OCI-LY7 (cell line): Measurements from ENCODE around the gene RPS6KA2. TPM values are rescaled to one million over a fixed set of nuclear protein-coding genes. Genes with fewer than 3 reads are reported as not detected.

ENCODE experiments used
- BruUV-seq: library from RNA; stranded (reverse); fragments of 400-500 nt; replicated peaks from 2 replicates; lab custom pipeline; 2021; lab: Mats Ljungman, UMichigan
- CTCF ChIA-PET: fragments of 300-600 bp; sonication (Branson Sonifier 250); formaldehyde crosslinking; loops from one replicate; lab custom pipeline; 2022; ENCODE audit warnings: antibody characterized with exemption; ENCODE audit not compliant: unreplicated experiment; lab: Charles Lee
- POLR2A ChIA-PET: fragments of 300-600 bp; sonication (Branson Sonifier 250); formaldehyde crosslinking; loops from one replicate; lab custom pipeline; 2022; ENCODE audit warnings: antibody characterized with exemption; lab: Charles Lee
- DNase-seq: peaks from one replicate; pipeline ENCODE4 v3.0.0-alpha.2; 2015; ENCODE audit warnings: low spot score
- H2AFZ ChIP-seq: fragments of 200-600 bp; sonication (generic), shearing (Covaris generic); 2 replicates; pipeline ENCODE4 v1.6.1; 2014; ENCODE audit warnings: mild to moderate bottlenecking, antibody characterized with exemption, low read length, moderate library complexity
- H3K27ac ChIP-seq: fragments of 200-600 bp; sonication (generic); 2 replicates; pipeline ENCODE4 v1.5.1; 2014; ENCODE audit warnings: mixed run types, low read depth, mild to moderate bottlenecking, moderate library complexity, low read length, inconsistent platforms; ENCODE audit not compliant: poor library complexity, severe bottlenecking
- H3K36me3 ChIP-seq: fragments of 200-600 bp; sonication (generic); 2 replicates; pipeline ENCODE4 v1.6.1; 2014; ENCODE audit warnings: mild to moderate bottlenecking, antibody characterized with exemption, low read length, moderate library complexity, mixed read lengths; ENCODE audit not compliant: insufficient read depth
- H3K4me1 ChIP-seq: fragments of 200-600 bp; sonication (generic); 2 replicates; pipeline ENCODE4 v1.5.1; 2014; ENCODE audit warnings: mild to moderate bottlenecking, low read length; ENCODE audit not compliant: insufficient read depth, poor library complexity, severe bottlenecking
- H3K4me2 ChIP-seq: fragments of 200-600 bp; sonication (generic); 2 replicates; pipeline ENCODE4 v1.6.1; 2014; ENCODE audit warnings: mild to moderate bottlenecking, low read length
- H3K4me3 ChIP-seq: fragments of 200-600 bp; sonication (generic); 2 replicates; pipeline ENCODE4 v1.5.1; 2014; ENCODE audit warnings: mild to moderate bottlenecking, low read depth, low read length; ENCODE audit not compliant: poor library complexity, severe bottlenecking
- H3K79me2 ChIP-seq: fragments of 200-600 bp; sonication (generic); 2 replicates; pipeline ENCODE4 v1.6.1; 2016; ENCODE audit warnings: low read depth, mild to moderate bottlenecking, low read length, moderate library complexity, mixed read lengths; ENCODE audit not compliant: insufficient read depth
- H3K9me2 ChIP-seq: fragments of 200-600 bp; sonication (generic); 2 replicates; pipeline ENCODE4 v1.6.1; 2016; ENCODE audit warnings: mild to moderate bottlenecking, low read length, mixed read lengths; ENCODE audit not compliant: insufficient read depth
- H3K9me3 ChIP-seq: fragments of 200-600 bp; sonication (generic); 2 replicates; pipeline ENCODE4 v1.6.1; 2014; ENCODE audit warnings: mild to moderate bottlenecking, mixed run types, low read length, mixed read lengths
- H4K20me1 ChIP-seq: fragments of 200-600 bp; sonication (generic); 2 replicates; pipeline ENCODE4 v1.6.1; 2014; ENCODE audit warnings: mild to moderate bottlenecking, antibody characterized with exemption, low read length, moderate library complexity, mixed read lengths; ENCODE audit not compliant: insufficient read depth
- EZH2phosphoT487 ChIP-seq: fragments of 200-600 bp; sonication (generic); IDR thresholded peaks from 2 replicates; pipeline ENCODE4 v1.6.1; 2018; ENCODE audit warnings: low read depth, borderline replicate concordance, mild to moderate bottlenecking, mixed run types, antibody characterized with exemption, low read length, moderate library complexity, mixed read lengths
- intact Hi-C: fragments of 100-400 bp; cut with micrococcal nuclease; formaldehyde crosslinking; loops from one replicate; pipeline ENCODE4 v1.10.0; 2022; ENCODE audit not compliant: unreplicated experiment
- total RNA-seq, 2 experiments: library from RNA; depleted of rRNA in 1 of 2; stranded (reverse); fragments of >200 nt in 1 of 2; shearing (Covaris generic) in 1 of 2; gene quantifications; 2 replicates each; pipeline ENCODE4 v1.2.3, GENCODE V29; 2014 to 2022
- TF ChIP-seq, protein P1 (sequence below): fragments of 200-600 bp; sonication (generic); conservative IDR thresholded peaks from 2 replicates; pipeline ENCODE4 v1.5.1; 2014; ENCODE audit warnings: mild to moderate bottlenecking, antibody characterized with exemption, low read length, moderate library complexity, mixed read lengths

The RPS6KA2 gene
- total RNA-seq, 2 experiments from 2014 or later = 0.69 to 1.9 TPM

DNA sequence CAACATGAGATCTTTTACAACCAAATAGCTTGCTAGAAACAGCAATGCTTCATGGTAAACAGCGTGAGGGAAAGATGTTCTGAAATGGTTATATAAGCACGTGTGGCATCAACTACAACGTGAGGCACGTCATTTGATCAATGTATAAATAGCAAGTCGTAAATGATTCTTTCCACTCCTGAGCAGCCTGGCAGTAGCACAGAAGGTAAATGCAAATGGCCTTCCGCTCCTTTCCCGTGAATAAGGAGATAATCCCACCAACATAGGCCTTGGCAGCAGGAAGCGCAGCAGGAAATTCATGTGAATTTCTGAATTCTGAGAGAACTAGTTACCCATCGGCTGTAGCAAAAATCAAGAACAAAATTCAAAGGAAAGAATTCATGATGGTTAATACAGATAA lies 17.0 kb downstream of the RPS6KA2 start:
- DNase-seq = no peak
- intact Hi-C loops = no loop called here
- H3K36me3 ChIP-seq = no peaks in the 10 kb centered on the region
- no peak overlapping the region for H3K27ac ChIP-seq
- no peak overlapping the region for H3K4me2 ChIP-seq
- H3K79me2 ChIP-seq = no peaks in the 10 kb centered on the region
- ChIA-PET CTCF (no interaction called here), POLR2A (interaction anchor here (0.8 kb wide), 1 partner anchor 9 kb away, joined by 4 read pairs; no protein-coding TSS in a partner anchor)
- no peak overlapping the region for H3K4me3 ChIP-seq
- no peaks in the 10 kb centered on the region for H3K4me1 ChIP-seq
- TF ChIP-seq EZH2phosphoT487 = no peak
- TF ChIP-seq, protein P1, sequence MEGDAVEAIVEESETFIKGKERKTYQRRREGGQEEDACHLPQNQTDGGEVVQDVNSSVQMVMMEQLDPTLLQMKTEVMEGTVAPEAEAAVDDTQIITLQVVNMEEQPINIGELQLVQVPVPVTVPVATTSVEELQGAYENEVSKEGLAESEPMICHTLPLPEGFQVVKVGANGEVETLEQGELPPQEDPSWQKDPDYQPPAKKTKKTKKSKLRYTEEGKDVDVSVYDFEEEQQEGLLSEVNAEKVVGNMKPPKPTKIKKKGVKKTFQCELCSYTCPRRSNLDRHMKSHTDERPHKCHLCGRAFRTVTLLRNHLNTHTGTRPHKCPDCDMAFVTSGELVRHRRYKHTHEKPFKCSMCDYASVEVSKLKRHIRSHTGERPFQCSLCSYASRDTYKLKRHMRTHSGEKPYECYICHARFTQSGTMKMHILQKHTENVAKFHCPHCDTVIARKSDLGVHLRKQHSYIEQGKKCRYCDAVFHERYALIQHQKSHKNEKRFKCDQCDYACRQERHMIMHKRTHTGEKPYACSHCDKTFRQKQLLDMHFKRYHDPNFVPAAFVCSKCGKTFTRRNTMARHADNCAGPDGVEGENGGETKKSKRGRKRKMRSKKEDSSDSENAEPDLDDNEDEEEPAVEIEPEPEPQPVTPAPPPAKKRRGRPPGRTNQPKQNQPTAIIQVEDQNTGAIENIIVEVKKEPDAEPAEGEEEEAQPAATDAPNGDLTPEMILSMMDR = no peak
- H2AFZ ChIP-seq = no peak overlapping the region
- H4K20me1 ChIP-seq = no peaks in the 10 kb centered on the region
- no peaks in the 10 kb centered on the region for H3K9me2 ChIP-seq
- no peaks in the 10 kb centered on the region for H3K9me3 ChIP-seq
- no TSS peak for BruUV-seq

DNA sequence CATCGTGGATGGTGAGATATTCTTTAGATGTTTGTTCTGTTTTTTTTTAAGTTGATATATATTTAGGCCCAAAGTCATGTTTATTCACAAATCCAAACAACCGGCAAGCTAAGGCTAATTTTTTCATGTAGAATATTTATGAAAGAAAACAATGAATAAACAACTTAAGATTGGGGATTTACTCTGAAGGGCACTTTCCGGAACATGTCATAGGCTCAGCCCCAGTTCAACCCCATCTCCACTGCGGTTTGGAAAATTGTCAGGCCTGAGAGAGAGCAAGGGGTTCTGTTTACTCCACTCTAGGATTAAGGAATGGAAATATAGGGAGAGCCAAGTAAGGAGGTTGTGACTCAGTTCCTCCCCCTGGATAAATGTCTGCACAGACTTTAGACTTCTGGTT lies 18.3 kb downstream of the RPS6KA2 start:
- H4K20me1 ChIP-seq = no peaks in the 10 kb centered on the region
- no peaks in the 10 kb centered on the region for H3K79me2 ChIP-seq
- no peaks in the 10 kb centered on the region for H3K36me3 ChIP-seq
- H3K9me2 ChIP-seq = no peaks in the 10 kb centered on the region
- H3K4me3 ChIP-seq = no peak overlapping the region
- no TSS peak for BruUV-seq
- no peaks in the 10 kb centered on the region for H3K4me1 ChIP-seq
- DNase-seq = no peak
- no peak overlapping the region for H2AFZ ChIP-seq
- TF ChIP-seq, protein P1 = no peak
- no peak for TF ChIP-seq EZH2phosphoT487
- no peak overlapping the region for H3K27ac ChIP-seq
- intact Hi-C loops = no loop called here
- H3K9me3 ChIP-seq = no peaks in the 10 kb centered on the region
- ChIA-PET POLR2A (no interaction called here), CTCF (no interaction called here)
- no peak overlapping the region for H3K4me2 ChIP-seq

DNA sequence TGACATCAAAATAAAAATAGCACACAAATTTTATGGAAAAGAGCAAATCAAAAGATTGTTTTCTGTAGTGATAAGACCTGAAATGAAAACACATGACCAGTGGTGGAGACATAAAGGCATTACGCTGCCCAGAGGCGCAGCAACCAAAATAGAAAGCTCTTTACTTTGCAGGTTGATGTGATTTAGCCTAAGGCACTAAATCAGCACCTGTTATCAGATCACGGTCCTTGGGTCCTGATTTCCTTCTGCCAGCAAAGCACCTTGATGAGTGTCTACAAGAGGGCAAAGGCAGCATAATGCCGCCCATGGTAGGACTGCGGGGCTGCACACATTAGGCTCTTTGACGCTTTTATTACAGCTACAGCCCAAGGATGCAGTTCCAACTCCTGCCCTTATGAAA lies 21.3 kb downstream of the RPS6KA2 start:
- no peaks in the 10 kb centered on the region for H3K9me2 ChIP-seq
- POLR2A ChIA-PET = interaction anchor here (0.7 kb wide), 1 partner anchor 21 kb away, joined by 4 read pairs; no protein-coding TSS in a partner anchor
- H3K79me2 ChIP-seq = no peaks in the 10 kb centered on the region
- CTCF ChIA-PET = no interaction called here
- H3K9me3 ChIP-seq = no peaks in the 10 kb centered on the region
- H3K4me3 ChIP-seq = no peak overlapping the region
- H3K27ac ChIP-seq = no peak overlapping the region
- H2AFZ ChIP-seq = no peak overlapping the region
- no peaks in the 10 kb centered on the region for H4K20me1 ChIP-seq
- no peak for DNase-seq
- no peak for TF ChIP-seq EZH2phosphoT487
- TF ChIP-seq, protein P1 = no peak
- no peaks in the 10 kb centered on the region for H3K4me1 ChIP-seq
- intact Hi-C loops = no loop called here
- BruUV-seq = no TSS peak
- H3K4me2 ChIP-seq = no peak overlapping the region
- no peaks in the 10 kb centered on the region for H3K36me3 ChIP-seq
